HS-5 (cell line): ENCODE measurements around the gene RARG.
"Not testable (repeated sequence)": the region's sequence is repeated elsewhere in the genome, so short reads cannot be mapped to it uniquely, and the experiment has no call there.

Experiments used
- DNase-seq: peaks from one replicate; pipeline ENCODE4 v3.0.0-alpha.2; 2012; ENCODE audit warnings: low read depth

Gene RARG

GRCh38 chr12:53190108-53190729 is 41.8 kb downstream of the RARG start:
- no peak for DNase-seq

- DNase-seq: no peak
Observed at GRCh38 chr12:53187145-53187899, 44.7 kb downstream of the RARG start.

GRCh38 chr12:53186745-53187144 is 45.3 kb downstream of the RARG start:
- no peak for DNase-seq

- DNase-seq: no peak
Observed at GRCh38 chr12:53185582-53186153, 46.3 kb downstream of the RARG start.

GRCh38 chr12:53184828-53185227 is 47.2 kb downstream of the RARG start:
- no peak for DNase-seq

- no peak for DNase-seq
Observed at GRCh38 chr12:53182903-53183302, 49.1 kb downstream of the RARG start.

- no peak for DNase-seq
Observed at GRCh38 chr12:53181935-53182334, 50.1 kb downstream of the RARG start.

GRCh38 chr12:53180931-53181645 is 50.9 kb downstream of the RARG start:
- peak; percentile 26 for DNase-seq

GRCh38 chr12:53180220-53180930 is 51.6 kb downstream of the RARG start, which contains the start of the genes CSAD and ZNF740:
Gene CSAD, minus strand, starts transcription at chr12:53180925. Its CDS starts 7,455 bp downstream, at chr12:53173470.
Gene ZNF740, plus strand, starts transcription at chr12:53180722. Its CDS starts 1,262 bp downstream, at chr12:53181984.
- peak; percentile 89 for DNase-seq

GRCh38 chr12:53179687-53180219 is 52.3 kb downstream of the RARG start:
- peak; percentile 29 for DNase-seq

GRCh38 chr12:53178803-53179202 is 53.2 kb downstream of the RARG start:
- not testable (repeated sequence) for DNase-seq

GRCh38 chr12:53177447-53177846 is 54.6 kb downstream of the RARG start:
- not testable (repeated sequence) for DNase-seq

- DNase-seq: no peak
Observed at GRCh38 chr12:53176750-53177149, 55.3 kb downstream of the RARG start.

GRCh38 chr12:53174881-53175491 is 57.0 kb downstream of the RARG start:
- DNase-seq: no peak

- no peak for DNase-seq
Observed at GRCh38 chr12:53173085-53173715, 58.8 kb downstream of the RARG start.

GRCh38 chr12:53172352-53172751 is 59.7 kb downstream of the RARG start:
- no peak for DNase-seq

- DNase-seq: no peak
Observed at GRCh38 chr12:53171725-53172329, 60.2 kb downstream of the RARG start.

GRCh38 chr12:53170876-53171724 is 60.9 kb downstream of the RARG start:
- no peak for DNase-seq

GRCh38 chr12:53170215-53170614 is 61.8 kb downstream of the RARG start:
- DNase-seq: no peak
